B cell (primary cell): ENCODE results near the gene C19orf47. TPM values are rescaled to one million over a fixed set of nuclear protein-coding genes. Genes with fewer than 3 reads are reported as not detected.

Source experiments
- ATAC-seq: fragments of 200-7000 bp; cut with Tn5 transposase; one replicate; pipeline ENCODE4 v1.10.0; 2021; ENCODE audit warnings: low read depth, mild to moderate bottlenecking, moderate number of reproducible peaks, moderate library complexity
- CTCF ChIA-PET: fragments of 350-600 bp; sonication (Branson Sonifier 250); formaldehyde crosslinking; loops from one replicate; lab custom pipeline; 2021; ENCODE audit warnings: antibody characterized with exemption, inconsistent platforms; lab: Charles Lee
- POLR2A ChIA-PET: fragments of 350-600 bp; sonication (Branson Sonifier 250); formaldehyde crosslinking; loops from one replicate; lab custom pipeline; 2021; ENCODE audit warnings: antibody characterized with exemption; lab: Charles Lee
- DNase-seq: peaks from one replicate; pipeline ENCODE4 v3.0.0; 2013
- H2AFZ ChIP-seq: 2 replicates; pipeline ENCODE4 v1.6.1; 2012; ENCODE audit warnings: mild to moderate bottlenecking, low read depth, low read length; ENCODE audit not compliant: insufficient read depth, poor library complexity, severe bottlenecking
- H3K27ac ChIP-seq, 2 donors: 1 replicate in 1 of 2; 2 replicates in 1 of 2; pipeline ENCODE4 v1.5.1; 2012 to 2013; ENCODE audit warnings: low read length in 2 of 2, mild to moderate bottlenecking in 2 of 2, moderate library complexity in 1 of 2
- H3K27me3 ChIP-seq, 4 experiments: fragments of 200-600 bp in 1 of 4; sonication (generic) in 1 of 4; replicated peaks in 1 of 4; 1 replicate in 2 of 4; 2 replicates in 2 of 4; pipeline versions ENCODE4 v1.6.1 to v1.7.0; 2013 to 2016; ENCODE audit warnings: low read length in 3 of 4, mild to moderate bottlenecking in 2 of 4, mixed read lengths in 1 of 4, moderate library complexity in 1 of 4; ENCODE audit not compliant: insufficient read depth in 4 of 4, control insufficient read depth in 3 of 4; ENCODE audit errors: control extremely low read depth in 1 of 4
- H3K36me3 ChIP-seq, 2 experiments: replicated peaks in 1 of 2; 1 replicate in 1 of 2; 2 replicates in 1 of 2; pipeline versions ENCODE4 v1.6.1 to v1.7.1; 2013; ENCODE audit warnings: low read length in 1 of 2; ENCODE audit not compliant: insufficient read depth in 2 of 2, control insufficient read depth in 1 of 2; ENCODE audit errors: control extremely low read depth in 1 of 2, extremely low read depth in 1 of 2
- H3K4me1 ChIP-seq, 2 donors: fragments of 200-600 bp in 1 of 2; sonication (generic) in 1 of 2; 1 replicate in 1 of 2; 2 replicates in 1 of 2; pipeline versions ENCODE4 v1.5.1 to v1.6.1; 2013 to 2017; ENCODE audit warnings: low read length in 2 of 2; ENCODE audit not compliant: control insufficient read depth in 2 of 2, insufficient read depth in 2 of 2
- H3K4me2 ChIP-seq: replicated peaks from 2 replicates; pipeline ENCODE3; 2012; ENCODE audit warnings: mild to moderate bottlenecking, low read depth, low read length; ENCODE audit not compliant: poor library complexity, severe bottlenecking
- H3K4me3 ChIP-seq, 5 experiments: fragments of 200-600 bp in 1 of 5; sonication (generic) in 1 of 5; 1 replicate in 3 of 5; 2 replicates in 2 of 5; pipeline versions ENCODE4 v1.5.1 to v1.7.0; 2011 to 2016; ENCODE audit warnings: low read length in 4 of 5, mild to moderate bottlenecking in 4 of 5, low read depth in 2 of 5, control low read depth in 1 of 5, moderate library complexity in 1 of 5; ENCODE audit not compliant: insufficient read depth in 1 of 5; ENCODE audit errors: control extremely low read depth in 1 of 5, extremely low read depth in 1 of 5
- H3K79me2 ChIP-seq: fragments of 200-600 bp; sonication (generic); one replicate; pipeline ENCODE4 v1.6.0; 2016; ENCODE audit warnings: low read length; ENCODE audit not compliant: control insufficient read depth, insufficient read depth
- H3K9ac ChIP-seq: fragments of 200-600 bp; sonication (generic); 2 replicates; pipeline ENCODE4 v1.6.1; 2017; ENCODE audit warnings: mild to moderate bottlenecking, low read length, moderate library complexity
- H3K9me3 ChIP-seq, 3 donors: one replicate each; pipeline versions ENCODE4 v1.6.1 to v1.7.1; 2013; ENCODE audit warnings: low read length in 2 of 3; ENCODE audit not compliant: control insufficient read depth in 2 of 3, insufficient read depth in 1 of 3; ENCODE audit errors: control extremely low read depth in 1 of 3
- H4K20me1 ChIP-seq: 2 replicates; pipeline ENCODE4 v1.6.0; 2012; ENCODE audit warnings: mild to moderate bottlenecking, low read length; ENCODE audit not compliant: insufficient read depth, control insufficient read depth, poor library complexity, severe bottlenecking
- H3K27ac Mint-ChIP-seq: one replicate; pipeline ENCODE4 v1.8.0; 2021; ENCODE audit warnings: mixed read lengths
- H3K27me3 Mint-ChIP-seq: one replicate; pipeline ENCODE4 v1.8.0; 2021; ENCODE audit warnings: mixed read lengths
- H3K4me1 Mint-ChIP-seq: one replicate; pipeline ENCODE4 v1.8.0; 2021; ENCODE audit warnings: mixed read lengths
- H3K4me3 Mint-ChIP-seq: one replicate; pipeline ENCODE4 v1.8.0; 2021; ENCODE audit warnings: mixed read lengths
- H3K9me3 Mint-ChIP-seq: one replicate; pipeline ENCODE4 v1.8.0; 2022; ENCODE audit warnings: mixed read lengths; ENCODE audit not compliant: insufficient read depth
- EZH2 ChIP-seq: IDR thresholded peaks from 2 replicates; pipeline ENCODE4 v1.6.1; 2012; ENCODE audit warnings: borderline replicate concordance, low read depth, mild to moderate bottlenecking, moderate library complexity, low read length; ENCODE audit not compliant: insufficient read depth, poor library complexity, severe bottlenecking
- WGBS: methylation state at CpG from one replicate; pipeline ENCODE4 v1.1.5; 2013; ENCODE audit warnings: missing lambda C conversion rate; ENCODE audit not compliant: insufficient coverage; 5-methylcytosine and 5-hydroxymethylcytosine counted together
- intact Hi-C: fragments of 100-400 bp; cut with micrococcal nuclease; formaldehyde crosslinking; loops from one replicate; pipeline ENCODE4 v1.10.0; 2022
- polyA plus RNA-seq: library from polyadenylated mRNA; depleted of rRNA; stranded (reverse); fragments of >200 nt; gene quantifications from 2 replicates; pipeline ENCODE4 v1.2.3, GENCODE V29; 2012
- total RNA-seq, 2 donors: library from RNA; stranded (reverse); fragments of 120-200 nt in 1 of 2; gene quantifications; 1 replicate in 1 of 2; 2 replicates in 1 of 2; pipeline versions ENCODE4 v1.2.3 to v1.2.4, GENCODE V29; 2013 to 2022
- TF ChIP-seq, protein P1 (sequence below): fragments of 200-600 bp; IDR thresholded peaks from one replicate; pipeline ENCODE4 v1.8.0; 2022; ENCODE audit warnings: antibody characterized with exemption, mild to moderate bottlenecking

The C19orf47 gene
- total and polyA plus RNA-seq, 2 donors (not counting 1 experiment from before 2014, with no cell fraction given): 12.7 to 16.7 TPM

DNA sequence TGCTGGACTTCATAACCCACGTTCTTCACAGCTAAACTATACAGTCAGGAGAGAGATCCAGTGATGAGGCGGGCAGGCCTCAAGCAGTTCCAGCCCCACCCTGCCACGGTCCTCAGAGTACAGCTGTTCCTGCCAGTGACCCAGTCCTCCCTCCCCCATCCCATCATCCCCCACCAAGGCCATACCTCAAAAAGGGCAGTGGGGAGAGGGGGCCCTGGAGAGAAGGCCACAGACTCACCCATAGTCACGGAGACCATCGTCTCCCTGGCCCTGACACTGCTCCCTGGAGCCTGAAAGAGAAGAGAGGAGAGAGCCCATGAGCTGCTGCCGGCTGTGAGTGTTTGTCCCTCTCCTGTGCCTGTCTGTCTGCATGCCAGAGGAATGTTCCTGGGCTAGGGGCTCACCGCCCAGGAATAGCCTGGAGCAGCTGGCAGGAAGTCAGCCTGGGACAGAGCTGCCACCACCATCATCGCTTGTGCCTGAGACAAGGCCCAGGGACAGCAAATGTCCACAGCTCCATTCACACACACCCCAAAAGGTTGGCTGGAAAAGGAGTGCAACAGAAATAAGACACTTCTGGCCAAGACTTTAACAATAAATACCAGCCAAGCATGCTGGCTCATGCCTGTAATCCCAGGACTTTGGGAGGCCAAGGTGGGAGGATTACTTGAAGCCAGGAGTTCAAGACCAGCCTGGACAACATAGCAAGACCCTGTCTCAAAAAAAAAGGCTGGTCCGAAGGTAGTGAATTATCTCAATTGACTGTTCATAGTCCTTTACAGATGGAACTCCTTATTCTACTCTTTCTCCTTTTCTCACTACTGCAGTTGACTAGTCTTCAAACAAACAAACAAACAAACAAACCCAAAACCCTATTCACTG lies 6.4 kb downstream of the C19orf47 start:
- H3K27ac Mint-ChIP-seq: no peak overlapping the region
- no peak overlapping the region for H2AFZ ChIP-seq
- intact Hi-C loops: no loop called here

More for the DNA sequence above, 6.4 kb downstream of the C19orf47 start:
- Mint-ChIP-seq H3K4me1 (peaks cover 6% of the 10 kb centered on the region), H3K4me3 (no peak overlapping the region), H3K27me3 (no peaks in the 10 kb centered on the region), H3K9me3 (no peaks in the 10 kb centered on the region)
- H3K79me2 ChIP-seq: peaks cover 47% of the 10 kb centered on the region
- H4K20me1 ChIP-seq: peaks cover 7% of the 10 kb centered on the region
- CTCF ChIA-PET: interaction anchor here (1.1 kb wide), 1 partner anchor 36 kb away, joined by 3 read pairs; no protein-coding TSS in a partner anchor
- H3K27ac ChIP-seq: no peak overlapping the region
- no peaks in the 10 kb centered on the region for H3K9me3 ChIP-seq
- WGBS: 93% methylated on average over 7 of the region's 9 CpGs
- H3K4me3 ChIP-seq: no peak overlapping the region
- H3K36me3 ChIP-seq: peaks cover 0 to 5% of the 10 kb centered on the region in 2 experiments
- no peak overlapping the region for H3K9ac ChIP-seq
- no peak overlapping the region for H3K4me2 ChIP-seq
- POLR2A ChIA-PET: no interaction called here
- no peaks in the 10 kb centered on the region for H3K4me1 ChIP-seq
- H3K27me3 ChIP-seq: no peaks in the 10 kb centered on the region
- no peak for DNase-seq
- TF ChIP-seq EZH2: no peak
- TF ChIP-seq, protein P1, sequence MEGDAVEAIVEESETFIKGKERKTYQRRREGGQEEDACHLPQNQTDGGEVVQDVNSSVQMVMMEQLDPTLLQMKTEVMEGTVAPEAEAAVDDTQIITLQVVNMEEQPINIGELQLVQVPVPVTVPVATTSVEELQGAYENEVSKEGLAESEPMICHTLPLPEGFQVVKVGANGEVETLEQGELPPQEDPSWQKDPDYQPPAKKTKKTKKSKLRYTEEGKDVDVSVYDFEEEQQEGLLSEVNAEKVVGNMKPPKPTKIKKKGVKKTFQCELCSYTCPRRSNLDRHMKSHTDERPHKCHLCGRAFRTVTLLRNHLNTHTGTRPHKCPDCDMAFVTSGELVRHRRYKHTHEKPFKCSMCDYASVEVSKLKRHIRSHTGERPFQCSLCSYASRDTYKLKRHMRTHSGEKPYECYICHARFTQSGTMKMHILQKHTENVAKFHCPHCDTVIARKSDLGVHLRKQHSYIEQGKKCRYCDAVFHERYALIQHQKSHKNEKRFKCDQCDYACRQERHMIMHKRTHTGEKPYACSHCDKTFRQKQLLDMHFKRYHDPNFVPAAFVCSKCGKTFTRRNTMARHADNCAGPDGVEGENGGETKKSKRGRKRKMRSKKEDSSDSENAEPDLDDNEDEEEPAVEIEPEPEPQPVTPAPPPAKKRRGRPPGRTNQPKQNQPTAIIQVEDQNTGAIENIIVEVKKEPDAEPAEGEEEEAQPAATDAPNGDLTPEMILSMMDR: no peak
- ATAC-seq: no peak
